GM12874 (cell line): ENCODE results near the gene MYBPH.

Experiments used
- CTCF ChIP-seq: IDR thresholded peaks from 2 replicates; pipeline ENCODE4 v1.5.1; 2011; ENCODE audit warnings: low read depth, mild to moderate bottlenecking, control low read depth, low read length, moderate library complexity; ENCODE audit not compliant: insufficient read depth

Gene MYBPH

GRCh38 chr1:203163891-203164635 lies 11.6 kb downstream of the MYBPH start:
- TF ChIP-seq CTCF: no peak

- no peak for TF ChIP-seq CTCF
Observed at GRCh38 chr1:203162403-203162802, 13.2 kb downstream of the MYBPH start.

DNA sequence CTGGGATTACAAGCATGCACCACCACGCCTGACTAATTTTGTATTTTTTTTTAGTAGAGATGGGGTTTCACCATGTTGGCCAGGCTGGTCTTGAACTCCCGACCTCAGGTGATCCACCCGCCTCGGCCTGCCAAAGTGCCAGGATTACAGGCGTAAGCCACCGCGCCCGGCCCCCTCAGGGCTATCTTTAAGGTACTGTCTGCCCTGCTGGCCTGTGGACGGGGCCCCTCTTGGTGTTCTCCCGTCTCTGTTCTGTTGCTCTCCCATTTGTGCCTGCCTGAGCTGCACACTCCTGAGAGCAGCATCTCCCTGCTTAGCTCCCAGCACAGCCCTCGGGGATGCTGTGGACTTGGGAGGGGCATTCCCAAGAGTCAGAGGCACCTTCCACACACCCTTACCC lies 13.9 kb downstream of the MYBPH start:
- TF ChIP-seq CTCF: no peak

GRCh38 chr1:203161175-203161574 lies 14.5 kb downstream of the MYBPH start:
- TF ChIP-seq CTCF: no peak

- TF ChIP-seq CTCF: no peak
Observed at GRCh38 chr1:203159844-203160243, 15.8 kb downstream of the MYBPH start.

GRCh38 chr1:203158960-203159665 lies 16.5 kb downstream of the MYBPH start:
- TF ChIP-seq CTCF: no peak

GRCh38 chr1:203158423-203158822 lies 17.2 kb downstream of the MYBPH start:
- TF ChIP-seq CTCF: no peak
